GM15510 (cell line): ENCODE measurements around the gene PI4KA.

ENCODE experiments used
- POLR2A ChIP-seq: IDR thresholded peaks from 3 replicates; pipeline ENCODE4 v1.6.1; 2011; ENCODE audit warnings: borderline replicate concordance; ENCODE audit not compliant: insufficient read length; ENCODE audit errors: extremely low read depth

PI4KA gene

DNA sequence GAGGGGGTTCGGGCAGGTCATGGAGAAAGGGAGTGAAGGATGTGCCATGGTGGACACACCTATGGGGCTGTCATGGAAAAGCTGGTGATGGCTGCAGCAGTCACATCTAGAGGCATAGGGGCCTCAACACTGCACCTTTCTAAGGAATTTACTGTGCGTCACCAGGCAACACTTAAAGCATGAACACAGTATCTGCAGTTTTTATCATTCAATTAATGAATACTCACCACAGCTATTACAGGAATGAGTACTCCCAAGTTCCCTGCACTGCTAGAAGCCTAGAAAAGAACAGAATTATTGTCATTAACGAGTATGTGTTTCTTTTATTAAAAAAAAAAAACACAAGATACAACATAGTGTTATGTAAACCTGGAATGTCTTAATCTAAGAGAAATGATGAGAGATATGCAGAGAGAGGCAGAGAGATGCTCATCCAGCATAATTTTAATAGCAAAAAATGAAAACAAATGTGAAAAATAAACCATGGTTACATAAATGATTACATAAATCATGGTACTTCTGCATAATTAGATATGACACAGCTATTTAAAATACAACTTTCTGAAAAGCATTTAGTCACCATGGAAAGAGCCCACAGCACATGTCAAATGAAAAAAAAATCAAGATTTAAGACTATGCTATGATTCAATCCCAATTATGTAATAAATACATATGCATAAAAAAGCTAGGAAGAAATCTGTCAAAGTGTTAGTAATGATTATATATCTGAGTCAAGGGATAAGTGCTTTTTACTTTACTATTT is 65.5 kb downstream of the PI4KA start:
- TF ChIP-seq POLR2A = no peak

DNA sequence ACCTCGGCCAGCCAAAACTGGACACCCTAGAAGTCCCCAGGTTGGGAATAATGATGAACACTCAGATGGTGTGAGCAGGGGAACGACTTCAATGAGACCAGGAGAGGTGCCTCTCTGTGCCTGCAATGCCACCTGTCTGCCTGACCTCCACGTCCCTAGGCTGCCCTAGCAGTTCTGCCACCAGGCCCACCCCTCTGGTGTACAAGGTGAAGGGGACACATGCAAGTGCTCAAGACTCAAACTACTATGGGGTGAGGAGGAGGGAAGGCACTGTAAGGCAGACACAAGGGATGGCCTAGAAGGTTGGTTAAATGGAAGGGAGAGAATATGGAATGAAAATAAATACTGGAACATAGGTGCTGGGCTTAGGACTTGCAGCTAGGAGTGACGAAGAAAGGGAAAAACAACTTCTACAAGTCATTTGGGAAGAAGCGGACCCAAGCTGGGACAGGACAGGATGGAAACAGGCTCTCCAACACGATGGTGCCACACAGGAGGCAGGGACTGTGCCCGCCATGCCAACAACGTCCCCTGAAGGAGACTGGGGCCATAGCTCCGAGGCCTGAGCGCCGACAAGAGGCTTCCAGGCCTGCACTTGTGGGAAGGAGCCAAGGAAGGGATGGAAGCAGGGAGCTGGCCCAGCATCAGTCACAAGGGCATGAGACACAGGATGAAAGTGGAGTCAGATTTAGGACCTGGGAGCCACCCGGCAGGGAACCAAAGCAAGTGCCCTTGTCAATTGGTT is 66.2 kb downstream of the PI4KA start:
- no peak for TF ChIP-seq POLR2A

DNA sequence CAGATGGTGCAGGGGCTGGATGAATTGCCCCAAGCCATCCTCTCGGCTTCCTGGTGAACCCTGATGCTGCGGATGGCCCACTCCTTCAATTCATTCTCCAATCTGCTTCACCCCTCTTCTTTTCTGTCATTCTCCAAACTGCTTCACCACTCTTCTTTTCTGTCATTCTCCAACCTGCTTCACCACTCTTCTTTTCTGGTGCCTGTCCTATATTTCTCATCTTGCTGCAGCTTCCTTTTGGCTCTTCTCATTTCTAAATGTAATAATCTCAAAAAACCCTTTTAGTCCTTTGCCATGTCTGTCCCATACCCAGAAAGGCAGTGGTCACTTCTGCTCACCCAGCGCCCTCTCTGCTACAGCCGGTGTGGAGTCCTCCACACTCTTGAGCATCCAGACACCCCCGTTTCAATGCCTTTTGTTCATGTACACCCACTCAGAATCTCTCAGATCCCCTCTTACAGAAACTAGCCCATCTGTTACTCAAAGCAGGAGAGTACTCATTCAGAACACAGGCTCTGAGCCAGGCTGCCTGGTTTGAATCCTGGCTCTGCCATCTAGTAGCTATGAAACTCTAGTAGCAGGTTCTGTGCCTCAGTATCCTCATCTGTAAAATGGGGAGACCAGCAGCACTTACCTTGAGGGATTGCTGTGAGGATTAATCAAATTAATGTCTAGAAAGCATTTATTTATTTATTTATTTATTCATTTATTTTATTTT is 69.8 kb downstream of the PI4KA start:
- no peak for TF ChIP-seq POLR2A

DNA sequence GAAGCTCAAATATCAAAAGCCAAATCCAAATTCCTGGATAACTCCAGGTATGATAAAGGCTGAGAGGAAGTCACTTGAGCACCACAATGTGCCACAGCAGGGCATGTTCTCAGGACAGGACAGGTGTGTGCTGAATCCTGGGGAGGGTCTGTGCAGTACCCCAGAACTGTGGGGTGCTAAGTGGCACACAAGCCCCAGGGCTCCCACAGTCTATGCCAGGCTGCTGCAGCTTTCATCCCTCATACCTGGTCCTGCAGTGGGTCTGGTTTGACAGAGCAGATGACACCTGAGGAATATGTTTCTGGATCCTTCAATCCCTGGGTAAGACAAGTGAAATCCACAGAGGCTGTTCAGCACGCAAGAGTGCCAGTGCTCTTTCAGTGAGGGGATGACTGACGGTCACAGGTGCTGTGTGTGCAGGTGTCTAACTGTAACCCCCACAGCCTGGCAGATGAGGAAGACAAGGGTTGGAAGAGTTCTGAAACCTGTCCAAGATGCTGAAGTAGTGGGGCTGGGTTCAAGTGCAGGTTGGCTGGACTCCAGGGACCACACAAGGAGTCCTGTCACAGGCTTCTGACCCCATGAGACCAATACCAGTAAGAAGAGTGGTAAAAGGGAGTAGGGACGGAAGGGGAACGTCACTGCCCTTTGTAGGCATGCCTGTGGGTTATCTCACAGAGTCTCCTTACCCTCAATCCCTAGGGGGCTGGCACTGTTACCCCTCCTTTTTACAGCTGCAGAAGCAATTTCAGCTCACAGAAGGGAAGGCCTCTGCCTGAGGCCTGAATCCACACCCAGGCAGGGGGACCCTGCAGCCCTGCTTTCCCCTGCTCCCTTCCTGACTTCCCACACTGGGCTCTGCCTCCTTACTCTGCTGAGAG is 70.6 kb downstream of the PI4KA start:
- no peak for TF ChIP-seq POLR2A

DNA sequence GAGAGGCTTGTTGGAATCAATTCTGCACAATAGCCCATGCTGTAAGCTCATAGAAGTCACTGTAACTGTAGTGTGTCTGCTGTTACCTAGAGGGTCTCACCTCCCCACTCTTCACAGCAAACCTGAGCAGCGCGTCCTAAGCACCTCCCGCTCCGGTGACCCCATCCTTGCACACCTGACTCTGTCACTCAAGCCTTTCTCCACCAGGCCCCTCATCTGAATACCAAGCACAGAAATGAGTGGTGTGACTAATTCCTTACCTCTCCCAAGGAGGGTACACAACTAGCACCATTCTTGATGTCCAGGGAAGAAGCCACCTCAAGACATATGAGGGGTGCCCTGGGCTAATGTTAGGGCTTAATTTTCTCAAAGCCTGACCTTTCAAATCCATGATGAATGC is 71.4 kb downstream of the PI4KA start:
- TF ChIP-seq POLR2A = no peak

DNA sequence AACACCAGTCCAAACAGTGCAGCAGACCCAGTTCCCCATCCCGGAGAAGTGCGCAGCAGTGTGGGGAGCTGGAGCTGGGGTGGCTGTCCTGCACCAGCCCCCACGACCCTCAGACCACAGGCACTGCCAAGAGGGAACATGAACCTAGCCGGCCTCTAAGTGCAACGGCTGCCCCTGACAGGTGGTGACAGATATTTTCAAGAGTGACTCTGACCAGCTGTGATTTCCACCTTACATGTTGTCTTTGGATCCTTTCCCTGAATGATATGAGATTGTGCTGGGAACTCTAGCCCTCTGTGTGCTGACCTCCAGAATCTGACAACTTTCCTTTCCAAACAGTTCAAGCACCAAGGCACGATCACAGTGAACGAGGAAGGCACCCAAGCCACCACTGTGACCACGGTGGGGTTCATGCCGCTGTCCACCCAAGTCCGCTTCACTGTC is 72.1 kb downstream of the PI4KA start:
- no peak for TF ChIP-seq POLR2A

DNA sequence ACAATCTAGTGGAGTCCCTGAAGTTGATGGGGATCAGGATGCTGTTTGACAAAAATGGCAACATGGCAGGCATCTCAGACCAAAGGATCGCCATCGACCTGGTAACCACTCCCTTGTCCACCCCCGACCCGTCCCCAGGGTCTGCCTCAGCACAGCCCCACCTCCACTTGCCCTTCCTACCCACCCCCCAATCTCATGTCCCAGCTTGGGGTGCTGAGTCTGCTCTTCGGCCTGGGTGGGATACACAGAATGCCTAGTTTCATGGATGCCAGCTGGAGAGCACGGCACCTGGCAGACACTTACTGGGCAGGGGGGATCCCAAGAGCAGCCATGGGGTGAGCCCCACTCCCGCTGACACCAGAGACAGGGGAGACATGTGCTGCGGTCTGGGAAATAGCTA is 72.6 kb downstream of the PI4KA start:
- TF ChIP-seq POLR2A = no peak

DNA sequence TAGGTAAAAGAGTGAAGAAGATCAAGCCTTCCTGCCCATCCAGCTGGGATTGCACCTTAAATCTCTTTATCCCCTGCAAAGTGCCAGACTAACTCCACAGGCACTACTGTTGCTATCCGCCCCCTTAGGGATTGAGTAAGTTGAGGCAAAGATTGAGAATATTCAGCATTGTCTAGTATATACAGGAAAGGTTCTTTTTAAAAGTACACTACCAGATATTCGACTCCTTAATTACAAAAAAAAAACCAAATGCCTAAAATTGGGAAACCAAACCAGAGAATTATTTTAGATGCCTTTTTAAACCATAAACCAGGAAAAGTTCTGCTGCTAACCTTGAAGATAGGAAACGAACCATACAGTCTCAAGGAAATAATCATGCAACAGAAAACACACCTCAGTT is 73.2 kb downstream of the PI4KA start:
- no peak for TF ChIP-seq POLR2A

DNA sequence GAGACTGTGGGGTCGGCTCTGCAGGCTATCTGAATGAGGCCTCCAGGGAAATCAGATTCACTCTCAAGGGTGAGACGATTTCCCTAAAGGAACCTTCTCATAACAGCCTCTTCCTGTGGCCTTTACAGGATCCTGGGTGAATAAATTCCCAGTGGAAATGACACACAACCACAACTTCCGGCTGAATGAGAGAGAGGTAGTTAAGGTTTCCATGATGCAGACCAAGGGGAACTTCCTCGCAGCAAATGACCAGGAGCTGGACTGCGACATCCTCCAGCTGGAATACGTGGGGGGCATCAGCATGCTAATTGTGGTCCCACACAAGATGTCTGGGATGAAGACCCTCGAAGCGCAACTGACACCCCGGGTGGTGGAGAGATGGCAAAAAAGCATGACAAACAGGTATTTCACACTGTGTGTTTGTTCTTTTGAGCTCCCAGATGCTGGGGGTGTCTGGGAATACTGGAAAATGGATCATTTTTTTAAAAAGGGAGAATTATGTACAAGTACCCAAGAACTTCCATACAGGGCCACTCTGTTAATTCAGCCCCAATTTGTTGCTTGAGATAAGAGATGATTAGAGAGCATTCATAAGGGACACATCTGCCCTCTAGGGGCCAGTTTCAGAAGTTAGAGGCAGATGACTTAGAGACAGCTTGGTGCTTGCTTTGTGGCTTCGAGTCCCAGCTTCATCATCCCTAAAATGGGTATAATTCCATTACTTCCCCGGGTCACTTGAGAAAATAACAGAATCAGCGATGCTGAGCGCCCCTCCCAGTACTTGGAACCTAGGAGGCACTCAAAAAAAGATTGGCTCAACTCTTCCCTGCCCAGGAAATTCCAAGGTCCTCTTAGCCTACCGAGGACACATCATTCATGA is 74.5 kb downstream of the PI4KA start:
- TF ChIP-seq POLR2A = no peak

DNA sequence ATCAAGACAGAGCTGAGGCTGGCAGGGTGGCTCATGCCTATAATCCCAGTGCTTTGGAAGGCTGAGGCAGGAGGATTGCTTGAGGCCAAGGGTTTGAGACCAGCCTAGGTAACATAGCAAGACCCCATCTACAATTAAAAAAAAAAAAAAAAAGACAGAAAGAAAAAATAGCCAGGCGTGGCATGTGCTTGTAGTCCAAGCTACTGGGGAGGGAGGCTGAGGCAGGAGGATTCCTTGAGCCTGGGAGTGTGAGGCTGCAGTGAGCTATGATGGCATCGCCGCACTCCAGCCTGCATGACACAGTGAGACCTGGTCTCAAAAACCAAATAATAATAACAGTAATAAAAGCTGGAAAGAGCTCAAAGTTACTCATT is 75.3 kb downstream of the PI4KA start:
- TF ChIP-seq POLR2A = no peak

DNA sequence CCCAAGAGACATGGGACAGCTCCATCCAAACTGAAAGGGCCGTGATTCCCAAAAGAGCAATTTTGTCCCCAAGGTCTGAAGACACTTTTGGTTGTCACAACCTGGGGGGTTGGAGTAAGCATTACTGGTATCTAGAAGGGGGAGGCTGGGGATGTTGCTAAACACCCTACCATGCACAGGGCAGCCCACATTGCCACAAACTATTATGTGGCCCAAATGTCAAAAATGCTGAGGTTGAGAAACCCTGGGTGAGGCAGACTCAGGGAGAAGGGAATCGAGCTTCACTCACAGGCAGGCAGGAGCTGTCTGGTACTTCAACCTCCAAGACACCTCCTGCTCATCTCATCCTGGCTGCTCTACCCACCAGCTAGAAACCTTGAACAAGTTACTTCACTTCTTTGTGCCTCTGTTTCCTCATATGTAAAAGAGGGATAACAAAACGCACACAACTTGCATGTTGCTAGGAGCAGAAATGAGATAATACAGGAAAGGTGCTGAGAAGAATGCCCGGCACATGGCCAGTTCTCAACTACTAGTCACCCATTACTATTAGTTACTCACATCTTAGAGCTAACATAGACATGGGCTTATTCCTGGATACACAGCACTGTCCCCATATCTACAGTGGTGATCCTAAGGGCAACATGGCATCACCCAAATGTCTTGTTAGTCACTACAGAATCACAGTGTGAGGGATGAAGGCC is 75.9 kb downstream of the PI4KA start:
- TF ChIP-seq POLR2A = no peak

DNA sequence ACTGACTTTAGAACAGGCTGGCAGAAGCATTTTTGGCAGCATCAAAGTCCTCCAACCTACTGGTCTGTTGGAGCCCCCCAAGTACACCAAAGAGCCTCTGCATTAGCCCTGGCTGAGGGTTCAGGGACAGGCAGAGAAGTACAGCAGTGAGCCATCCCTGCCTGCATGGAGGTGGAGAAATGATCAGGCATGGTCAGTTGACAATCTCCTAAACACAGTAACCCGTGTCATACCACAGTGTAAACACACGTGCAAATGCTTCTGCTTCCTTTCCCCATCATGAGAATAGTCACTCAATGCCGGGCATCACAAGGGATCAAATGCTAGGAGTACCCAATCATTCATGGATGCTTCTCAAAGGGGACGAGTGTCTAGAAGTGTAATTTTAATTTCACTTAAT is 76.5 kb downstream of the PI4KA start:
- TF ChIP-seq POLR2A = no peak
